Fibroblast of lung (primary cell): ENCODE results near the gene CD101.

ENCODE experiments used
- CTCF ChIP-seq, 2 donors: IDR thresholded peaks in 1 of 2; conservative IDR thresholded peaks in 1 of 2; 1 replicate in 1 of 2; 2 replicates in 1 of 2; pipeline ENCODE4 v1.5.1; 2011 to 2012; ENCODE audit warnings: low read length in 2 of 2, control low read depth in 1 of 2, inconsistent platforms in 1 of 2, low read depth in 1 of 2, mild to moderate bottlenecking in 1 of 2
- EZH2 ChIP-seq: IDR thresholded peaks from 2 replicates; pipeline ENCODE4 v1.5.1; 2012; ENCODE audit warnings: low read length, control low read depth, mild to moderate bottlenecking; ENCODE audit errors: missing control alignments

DNA sequence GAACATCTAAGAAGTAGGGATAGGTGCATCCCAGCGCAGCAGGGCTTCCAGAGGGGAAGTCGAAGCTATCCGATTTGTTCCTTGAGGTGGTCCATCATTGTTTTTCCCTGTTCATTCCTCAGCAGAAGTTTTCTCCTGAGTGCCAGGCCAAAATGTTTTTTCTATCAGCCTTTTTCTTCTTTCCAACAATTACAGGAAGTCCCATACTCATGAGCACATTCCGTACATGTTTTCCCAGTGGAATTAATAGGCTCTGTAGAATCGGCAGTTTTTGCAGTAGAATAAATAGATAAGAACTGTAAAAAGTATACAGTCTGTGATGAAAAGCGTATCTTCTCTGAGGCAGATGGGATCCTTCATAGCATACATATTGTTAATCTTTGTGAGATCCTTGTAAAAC lies 24.8 kb downstream of the CD101 start:
- no peak for TF ChIP-seq CTCF (conservative IDR thresholded peaks at IDR 0.05 in 1 of 2, IDR thresholded peaks at IDR 0.05 in 1 of 2; ENCODE audit: low read depth in 1 of 2, low read length in 2 of 2)
- no peak for TF ChIP-seq EZH2
